SK-N-SH treated with all-trans-retinoic acid at 6 μM for 48 hours (cell line): ENCODE results near the gene GLRX3.

Source experiments
- ATAC-seq: fragments of 200-7000 bp; cut with Tn5 transposase; 3 replicates; pipeline ENCODE4 v1.9.1; 2020; ENCODE audit warnings: mild to moderate bottlenecking, moderate library complexity
- BACH2 ChIP-seq: fragments of 250-450 bp; sonication (Bioruptor Pico); IDR thresholded peaks from 2 replicates; pipeline ENCODE4 v1.9.0; 2021; ENCODE audit warnings: mild to moderate bottlenecking, borderline replicate concordance
- CREB5 ChIP-seq: fragments of 250-450 bp; sonication (Bioruptor Pico); IDR thresholded peaks from 2 replicates; pipeline ENCODE4 v1.5.1; 2020; ENCODE audit warnings: low read depth, mild to moderate bottlenecking, moderate library complexity
- CSDC2 ChIP-seq: fragments of 250-450 bp; sonication (Bioruptor Pico); IDR thresholded peaks from 2 replicates; pipeline ENCODE4 v1.5.0; 2020; ENCODE audit warnings: mild to moderate bottlenecking, moderate library complexity
- CSRNP3 ChIP-seq: fragments of 250-450 bp; sonication (Bioruptor Pico); IDR thresholded peaks from 2 replicates; pipeline ENCODE4 v1.5.1; 2021; ENCODE audit warnings: mild to moderate bottlenecking, moderate library complexity
- ESRRG ChIP-seq: fragments of 250-450 bp; sonication (Bioruptor Pico); IDR thresholded peaks from 2 replicates; pipeline ENCODE4 v1.6.1; 2021; ENCODE audit warnings: mild to moderate bottlenecking
- GLIS3 ChIP-seq: fragments of 250-450 bp; sonication (Bioruptor Pico); IDR thresholded peaks from 2 replicates; pipeline ENCODE4 v1.5.0; 2020; ENCODE audit warnings: mild to moderate bottlenecking, moderate library complexity
- ISL1 ChIP-seq: fragments of 250-450 bp; sonication (Bioruptor Pico); IDR thresholded peaks from 2 replicates; pipeline ENCODE4 v2.1.2; 2022; ENCODE audit warnings: mild to moderate bottlenecking, moderate library complexity
- OSR1 ChIP-seq: fragments of 250-450 bp; sonication (Bioruptor Pico); IDR thresholded peaks from 2 replicates; pipeline ENCODE4 v1.8.0; 2022; ENCODE audit warnings: moderate library complexity, mild to moderate bottlenecking, inconsistent platforms
- PATZ1 ChIP-seq: fragments of 250-450 bp; sonication (Bioruptor Pico); IDR thresholded peaks from 2 replicates; pipeline ENCODE4 v1.8.0; 2020; ENCODE audit warnings: mild to moderate bottlenecking, moderate library complexity, borderline replicate concordance
- POU6F1 ChIP-seq: fragments of 250-450 bp; sonication (Bioruptor Pico); IDR thresholded peaks from 2 replicates; pipeline ENCODE4 v1.8.0; 2021; ENCODE audit warnings: low read depth, mild to moderate bottlenecking, moderate library complexity, borderline replicate concordance
- PPARA ChIP-seq: fragments of 250-450 bp; sonication (Bioruptor Pico); IDR thresholded peaks from 2 replicates; pipeline ENCODE4 v1.5.0; 2020; ENCODE audit warnings: mild to moderate bottlenecking, borderline replicate concordance
- RARB ChIP-seq: fragments of 250-450 bp; sonication (Bioruptor Pico); IDR thresholded peaks from 2 replicates; pipeline ENCODE4 v1.8.0; 2021; ENCODE audit warnings: mild to moderate bottlenecking, moderate library complexity
- SNAI2 ChIP-seq: fragments of 250-450 bp; sonication (Bioruptor Pico); IDR thresholded peaks from 2 replicates; pipeline ENCODE4 v1.5.0; 2020; ENCODE audit warnings: mild to moderate bottlenecking, moderate library complexity
- TCF4 ChIP-seq: fragments of 250-450 bp; sonication (Bioruptor Pico); IDR thresholded peaks from 2 replicates; pipeline ENCODE4 v1.8.0; 2021; ENCODE audit warnings: mild to moderate bottlenecking, moderate library complexity, borderline replicate concordance
- TOX ChIP-seq: fragments of 250-450 bp; sonication (Bioruptor Pico); IDR thresholded peaks from 2 replicates; pipeline ENCODE4 v1.8.0; 2021; ENCODE audit warnings: mild to moderate bottlenecking, moderate library complexity, borderline replicate concordance
- TSHZ2 ChIP-seq: fragments of 250-450 bp; sonication (Bioruptor Pico); IDR thresholded peaks from 2 replicates; pipeline ENCODE4 v1.5.0; 2020; ENCODE audit warnings: mild to moderate bottlenecking, moderate library complexity
- ZC3H10 ChIP-seq: fragments of 250-450 bp; sonication (Bioruptor Pico); IDR thresholded peaks from 2 replicates; pipeline ENCODE4 v1.5.1; 2021; ENCODE audit warnings: mild to moderate bottlenecking, moderate library complexity
- ZFP3 ChIP-seq: fragments of 250-450 bp; sonication (Bioruptor Pico); IDR thresholded peaks from 2 replicates; pipeline ENCODE4 v1.5.0; 2020; ENCODE audit warnings: mild to moderate bottlenecking, moderate library complexity
- ZFP30 ChIP-seq: fragments of 450-650 bp; formaldehyde crosslinking; IDR thresholded peaks from 2 replicates; pipeline ENCODE4 v1.5.0; 2022; ENCODE audit warnings: mild to moderate bottlenecking, moderate library complexity
- ZNF565 ChIP-seq: fragments of 450-650 bp; formaldehyde crosslinking; conservative IDR thresholded peaks from 2 replicates; pipeline ENCODE4 v1.5.0; 2020; ENCODE audit warnings: low read depth, mild to moderate bottlenecking, moderate library complexity
- ZNF70 ChIP-seq: fragments of 450-650 bp; formaldehyde crosslinking; IDR thresholded peaks from 2 replicates; pipeline ENCODE4 v1.5.0; 2020; ENCODE audit warnings: mild to moderate bottlenecking, moderate library complexity
- ZNF8 ChIP-seq: fragments of 450-650 bp; formaldehyde crosslinking; IDR thresholded peaks from 2 replicates; pipeline ENCODE4 v1.5.0; 2020; ENCODE audit warnings: mild to moderate bottlenecking, moderate library complexity

Gene GLRX3

GRCh38 chr10:130188195-130189175 lies 52.3 kb downstream of the GLRX3 start:
- ATAC-seq: no peak
- TF ChIP-seq PATZ1 (CRISPR knock-in tag) (no peak), ZFP3 (no peak), ZNF565 (CRISPR knock-in tag) (no peak), ISL1 (CRISPR knock-in tag) (no peak), PPARA (CRISPR knock-in tag) (no peak), OSR1 (CRISPR knock-in tag) (no peak), RARB (CRISPR knock-in tag) (no peak), ZNF70 (no peak), POU6F1 (CRISPR knock-in tag) (no peak), CREB5 (no peak), SNAI2 (CRISPR knock-in tag) (no peak), TSHZ2 (CRISPR knock-in tag) (no peak), ZFP30 (no peak), BACH2 (CRISPR knock-in tag) (no peak), ZC3H10 (CRISPR knock-in tag) (no peak), ZNF8 (no peak), CSDC2 (CRISPR knock-in tag) (no peak), TCF4 (CRISPR knock-in tag) (no peak), GLIS3 (CRISPR knock-in tag) (no peak)

GRCh38 chr10:130189608-130190054 lies 53.4 kb downstream of the GLRX3 start:
- peak; percentile 6 for ATAC-seq
- TF ChIP-seq ZFP30: no peak
- no peak for TF ChIP-seq CSDC2 (CRISPR knock-in tag)
- no peak for TF ChIP-seq ISL1 (CRISPR knock-in tag)
- no peak for TF ChIP-seq TSHZ2 (CRISPR knock-in tag)
- TF ChIP-seq BACH2 (CRISPR knock-in tag): no peak
- no peak for TF ChIP-seq CREB5
- no peak for TF ChIP-seq GLIS3 (CRISPR knock-in tag)
- no peak for TF ChIP-seq ZFP3
- no peak for TF ChIP-seq TCF4 (CRISPR knock-in tag)
- no peak for TF ChIP-seq TOX (CRISPR knock-in tag)
- no peak for TF ChIP-seq ZNF8
- TF ChIP-seq OSR1 (CRISPR knock-in tag): no peak
- TF ChIP-seq PPARA (CRISPR knock-in tag): no peak
- no peak for TF ChIP-seq CSRNP3
- no peak for TF ChIP-seq SNAI2 (CRISPR knock-in tag)
- TF ChIP-seq ESRRG (CRISPR knock-in tag): no peak
- TF ChIP-seq ZNF70: no peak
